ENCODE measurements around the gene STC2. TPM values are rescaled to one million over a fixed set of nuclear protein-coding genes. Genes with fewer than 3 reads are reported as not detected.

Gene STC2
- polyA plus RNA-seq, 1 donor (not counting 4 experiments of a cell fraction or from before 2014, with no cell fraction given): 4.3 TPM

GRCh38 chr5:173310218-173310769 is 17.9 kb downstream of the STC2 start:
- no peaks in the 10 kb centered on the region for H3K36me3 ChIP-seq (ENCODE audit: control insufficient read depth in 2 of 2, extremely low read depth in 1 of 2, insufficient read depth in 2 of 2, low read length in 2 of 2)
- FAIRE-seq: no peak
- H2AFZ ChIP-seq (ENCODE audit: control insufficient read depth, low read length): no peak overlapping the region
- no peaks in the 10 kb centered on the region for H3K9me1 ChIP-seq (ENCODE audit: control insufficient read depth, extremely low read depth, insufficient read depth, low read length)
- H3K9me3 ChIP-seq (ENCODE audit: control insufficient read depth, low read depth, low read length): no peaks in the 10 kb centered on the region
- H4K20me1 ChIP-seq (ENCODE audit: control insufficient read depth, extremely low read depth, insufficient read depth, low read length): no peaks in the 10 kb centered on the region
- dilution Hi-C loops (cut with MboI; ENCODE audit: extremely low pct_ligation_motif_present, low sequenced_read_pairs): no loop called here
- no peak overlapping the region for H3K4me3 ChIP-seq (ENCODE audit: control insufficient read depth in 2 of 3, extremely low read depth in 1 of 3, insufficient read depth in 2 of 3, low read depth in 1 of 3, low read length in 3 of 3)
- no peak overlapping the region for H3K9ac ChIP-seq (ENCODE audit: control insufficient read depth, extremely low read depth, insufficient read depth, low read length)
- H3K79me2 ChIP-seq (ENCODE audit: control insufficient read depth, insufficient read depth, low read length): no peaks in the 10 kb centered on the region
- H3K27me3 ChIP-seq (ENCODE audit: control insufficient read depth, extremely low read depth, insufficient read depth, low read length): no peaks in the 10 kb centered on the region
- TF ChIP-seq CTCF (optimal IDR thresholded peaks at IDR 0.05 in 1 of 3, IDR thresholded peaks at IDR 0.05 in 1 of 3, conservative IDR thresholded peaks at IDR 0.05 in 1 of 3; ENCODE audit: extremely low read depth in 1 of 3, insufficient read depth in 2 of 3, low read length in 3 of 3) (no peak), EZH2 (IDR thresholded peaks at IDR 0.05; ENCODE audit: low read length) (no peak)
- no peaks in the 10 kb centered on the region for H3K4me1 ChIP-seq (ENCODE audit: control insufficient read depth, extremely low read depth, insufficient read depth, low read length)
- no peak for DNase-seq (ENCODE audit: low read depth, low spot score)
- H3K27ac ChIP-seq (ENCODE audit: control insufficient read depth, insufficient read depth, low read length): no peak overlapping the region
- no peak overlapping the region for H3K4me2 ChIP-seq (ENCODE audit: control insufficient read depth, extremely low read depth, insufficient read depth, low read depth, low read length)

- H3K9me1 ChIP-seq (ENCODE audit: control insufficient read depth, extremely low read depth, insufficient read depth, low read length): no peaks in the 10 kb centered on the region
- H3K79me2 ChIP-seq (ENCODE audit: control insufficient read depth, insufficient read depth, low read length): no peaks in the 10 kb centered on the region
- TF ChIP-seq EZH2 (IDR thresholded peaks at IDR 0.05; ENCODE audit: low read length) (no peak), CTCF (optimal IDR thresholded peaks at IDR 0.05 in 1 of 3, IDR thresholded peaks at IDR 0.05 in 1 of 3, conservative IDR thresholded peaks at IDR 0.05 in 1 of 3; ENCODE audit: extremely low read depth in 1 of 3, insufficient read depth in 2 of 3, low read length in 3 of 3) (no peak)
- no peaks in the 10 kb centered on the region for H3K4me1 ChIP-seq (ENCODE audit: control insufficient read depth, extremely low read depth, insufficient read depth, low read length)
- H3K27ac ChIP-seq (ENCODE audit: control insufficient read depth, insufficient read depth, low read length): no peak overlapping the region
- no peak overlapping the region for H3K9ac ChIP-seq (ENCODE audit: control insufficient read depth, extremely low read depth, insufficient read depth, low read length)
- FAIRE-seq: no peak
- H3K4me3 ChIP-seq (ENCODE audit: control insufficient read depth in 2 of 3, extremely low read depth in 1 of 3, insufficient read depth in 2 of 3, low read depth in 1 of 3, low read length in 3 of 3): no peak overlapping the region
- no peaks in the 10 kb centered on the region for H3K9me3 ChIP-seq (ENCODE audit: control insufficient read depth, low read depth, low read length)
- dilution Hi-C loops (cut with MboI; ENCODE audit: extremely low pct_ligation_motif_present, low sequenced_read_pairs): no loop called here
- no peaks in the 10 kb centered on the region for H3K27me3 ChIP-seq (ENCODE audit: control insufficient read depth, extremely low read depth, insufficient read depth, low read length)
- no peak for DNase-seq (ENCODE audit: low read depth, low spot score)
- no peaks in the 10 kb centered on the region for H3K36me3 ChIP-seq (ENCODE audit: control insufficient read depth in 2 of 2, extremely low read depth in 1 of 2, insufficient read depth in 2 of 2, low read length in 2 of 2)
- H4K20me1 ChIP-seq (ENCODE audit: control insufficient read depth, extremely low read depth, insufficient read depth, low read length): no peaks in the 10 kb centered on the region
- H2AFZ ChIP-seq (ENCODE audit: control insufficient read depth, low read length): no peak overlapping the region
- no peak overlapping the region for H3K4me2 ChIP-seq (ENCODE audit: control insufficient read depth, extremely low read depth, insufficient read depth, low read depth, low read length)
Measured at GRCh38 chr5:173309731-173310130, 18.5 kb downstream of the STC2 start.

Data from keratinocyte (primary cell).